GM21723 (cell line): ENCODE measurements around the gene PCSK7.
"Not testable (repeated sequence)": the region's sequence is repeated elsewhere in the genome, so short reads cannot be mapped to it uniquely, and the experiment has no call there.

Source experiments
- ATAC-seq: cut with Tn5 transposase; IDR thresholded peaks from one replicate; pipeline ENCODE4 v1.9.1; 2021; ENCODE audit warnings: mild to moderate bottlenecking, moderate library complexity; ENCODE audit not compliant: unreplicated experiment

PCSK7 gene, protein sequence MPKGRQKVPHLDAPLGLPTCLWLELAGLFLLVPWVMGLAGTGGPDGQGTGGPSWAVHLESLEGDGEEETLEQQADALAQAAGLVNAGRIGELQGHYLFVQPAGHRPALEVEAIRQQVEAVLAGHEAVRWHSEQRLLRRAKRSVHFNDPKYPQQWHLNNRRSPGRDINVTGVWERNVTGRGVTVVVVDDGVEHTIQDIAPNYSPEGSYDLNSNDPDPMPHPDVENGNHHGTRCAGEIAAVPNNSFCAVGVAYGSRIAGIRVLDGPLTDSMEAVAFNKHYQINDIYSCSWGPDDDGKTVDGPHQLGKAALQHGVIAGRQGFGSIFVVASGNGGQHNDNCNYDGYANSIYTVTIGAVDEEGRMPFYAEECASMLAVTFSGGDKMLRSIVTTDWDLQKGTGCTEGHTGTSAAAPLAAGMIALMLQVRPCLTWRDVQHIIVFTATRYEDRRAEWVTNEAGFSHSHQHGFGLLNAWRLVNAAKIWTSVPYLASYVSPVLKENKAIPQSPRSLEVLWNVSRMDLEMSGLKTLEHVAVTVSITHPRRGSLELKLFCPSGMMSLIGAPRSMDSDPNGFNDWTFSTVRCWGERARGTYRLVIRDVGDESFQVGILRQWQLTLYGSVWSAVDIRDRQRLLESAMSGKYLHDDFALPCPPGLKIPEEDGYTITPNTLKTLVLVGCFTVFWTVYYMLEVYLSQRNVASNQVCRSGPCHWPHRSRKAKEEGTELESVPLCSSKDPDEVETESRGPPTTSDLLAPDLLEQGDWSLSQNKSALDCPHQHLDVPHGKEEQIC

DNA sequence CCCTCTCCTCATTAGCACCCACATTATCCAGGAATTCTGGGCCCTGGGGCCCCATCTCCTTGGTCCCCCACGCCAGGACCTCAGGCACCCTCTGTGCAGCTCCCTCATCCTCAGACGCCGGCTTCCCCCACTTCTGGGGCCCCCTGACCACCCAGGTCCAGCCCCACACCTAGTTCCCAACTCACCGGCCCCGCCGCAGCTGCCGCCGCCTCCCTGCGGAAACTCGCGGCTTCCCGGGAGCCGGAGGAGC is at the start of gene PCSK7:
TSS of gene PCSK7 (minus strand) at position 232 of the 250 bp plus-strand sequence. CDS start 2,229 bp downstream, outside the sequence.
- no peak for ATAC-seq

DNA sequence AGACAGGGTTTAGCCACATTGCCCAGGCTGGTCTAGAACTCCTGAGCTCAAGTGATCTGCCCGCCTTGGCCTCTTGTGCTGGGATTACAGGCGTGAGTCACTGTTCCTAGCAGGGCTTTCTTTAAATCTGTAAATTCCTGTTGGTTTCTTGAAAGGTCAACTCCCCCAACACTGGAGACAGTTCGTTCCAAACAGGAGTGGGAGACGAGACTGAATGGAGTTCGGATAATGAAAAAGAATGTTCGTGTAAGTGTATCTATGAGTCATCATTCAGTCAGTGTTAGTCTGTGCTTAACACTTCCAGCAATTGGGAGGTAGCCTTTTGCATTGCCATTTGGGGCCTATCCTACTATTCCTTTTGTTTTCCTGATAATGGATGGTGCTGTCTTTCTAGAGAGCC is 49.3 kb upstream of the PCSK7 start:
- ATAC-seq = no peak

DNA sequence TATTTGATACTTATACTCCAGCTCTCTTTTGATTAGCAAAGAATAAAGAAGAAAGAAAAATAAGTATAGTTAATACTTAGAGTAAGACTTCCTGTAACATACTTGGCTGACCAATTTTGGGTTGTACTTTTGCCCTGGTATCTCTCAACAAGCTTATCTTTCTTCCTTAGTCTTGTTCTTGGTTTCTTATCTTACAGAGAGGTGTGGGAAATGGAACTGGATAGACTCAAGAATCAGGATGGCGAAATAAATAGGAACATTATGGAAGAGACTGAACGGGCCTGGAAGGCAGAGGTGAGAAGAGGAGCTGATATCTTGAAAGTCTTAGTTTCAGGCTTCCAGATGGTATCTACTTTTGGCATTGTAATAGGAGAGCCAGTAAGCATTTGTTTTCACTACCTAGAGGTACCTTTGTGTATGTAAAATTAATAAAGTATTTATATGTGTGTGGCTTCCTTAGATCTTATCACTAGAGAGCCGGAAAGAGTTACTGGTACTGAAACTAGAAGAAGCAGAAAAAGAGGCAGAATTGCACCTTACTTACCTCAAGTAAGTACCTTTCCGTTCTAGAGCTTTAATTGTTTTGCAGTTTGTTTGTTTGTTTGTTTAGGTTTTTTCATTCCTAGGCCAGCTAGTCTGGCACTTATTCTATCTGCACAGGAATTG is 48.0 kb upstream of the PCSK7 start:
- ATAC-seq = no peak

DNA sequence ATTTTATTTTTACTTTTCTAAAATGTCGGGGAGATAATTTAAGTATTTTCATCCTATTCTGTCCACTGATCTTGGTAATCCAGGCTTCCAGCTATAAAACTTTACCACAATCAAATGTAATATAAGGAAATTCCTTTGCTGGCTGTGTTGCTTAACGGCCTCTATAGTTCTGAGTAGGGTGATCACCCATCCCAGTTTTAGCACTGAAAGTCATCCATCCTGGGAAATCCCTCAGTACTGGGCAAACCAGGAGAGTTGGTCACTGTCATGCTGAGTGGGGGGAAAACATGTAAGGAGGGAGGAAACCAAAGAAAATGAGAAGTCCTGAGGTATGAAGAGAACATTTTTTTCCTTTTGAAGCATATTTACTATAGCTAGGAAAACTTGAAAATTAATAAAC is 46.5 kb upstream of the PCSK7 start:
- no peak for ATAC-seq

DNA sequence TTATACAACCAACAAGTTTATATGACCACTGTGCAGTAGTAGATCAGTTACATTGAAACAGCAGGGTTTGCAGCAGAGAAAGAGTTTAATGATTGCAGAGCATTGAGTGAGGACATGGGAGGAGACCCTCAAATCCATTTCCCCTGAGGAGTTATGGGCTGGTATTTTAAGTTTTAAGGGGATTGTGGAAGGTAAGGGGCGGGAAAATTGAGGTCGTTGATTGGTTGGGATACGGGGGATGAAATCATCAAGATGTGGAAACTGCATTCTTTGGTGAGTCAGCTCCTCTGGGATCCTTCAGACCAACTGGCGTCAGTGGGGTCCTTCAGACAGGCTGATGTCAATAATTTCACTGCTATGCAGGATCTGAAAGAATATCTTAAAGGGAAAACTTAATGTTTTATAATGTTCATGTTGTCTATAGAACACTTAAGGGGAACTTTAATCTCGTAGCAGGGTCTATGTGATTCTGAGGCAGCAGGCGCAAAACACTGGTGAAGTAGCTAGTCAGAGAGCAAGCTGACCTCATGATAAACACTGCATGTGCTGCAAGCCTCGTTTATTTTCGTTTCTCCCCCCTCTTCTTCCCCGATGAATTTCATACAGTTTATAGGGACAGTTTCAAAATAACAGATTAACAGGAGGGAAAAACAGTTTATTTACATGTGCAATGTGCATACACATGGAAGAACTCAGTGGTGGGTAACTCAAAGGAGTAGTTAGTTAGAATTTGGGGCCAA is 41.8 kb upstream of the PCSK7 start:
- no peak for ATAC-seq

DNA sequence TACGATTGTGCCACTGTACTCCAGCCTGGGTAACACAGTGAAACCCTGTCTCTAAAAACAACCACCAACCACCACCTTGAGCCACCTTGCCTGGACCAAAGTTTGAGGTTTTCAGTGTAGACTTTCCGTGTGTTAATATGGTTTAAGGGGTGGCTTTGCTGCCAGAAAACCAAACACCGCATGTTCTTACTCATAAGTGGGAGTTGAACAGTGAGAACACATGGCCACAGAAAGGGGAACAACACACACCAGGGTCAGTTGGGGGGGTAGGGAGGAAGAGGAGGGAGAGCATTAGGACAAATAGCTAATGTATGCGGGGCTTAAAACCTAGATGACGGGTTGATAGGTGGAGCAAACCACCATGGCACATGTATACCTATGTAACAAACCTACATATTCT is 40.3 kb upstream of the PCSK7 start:
- ATAC-seq = not testable (repeated sequence)

DNA sequence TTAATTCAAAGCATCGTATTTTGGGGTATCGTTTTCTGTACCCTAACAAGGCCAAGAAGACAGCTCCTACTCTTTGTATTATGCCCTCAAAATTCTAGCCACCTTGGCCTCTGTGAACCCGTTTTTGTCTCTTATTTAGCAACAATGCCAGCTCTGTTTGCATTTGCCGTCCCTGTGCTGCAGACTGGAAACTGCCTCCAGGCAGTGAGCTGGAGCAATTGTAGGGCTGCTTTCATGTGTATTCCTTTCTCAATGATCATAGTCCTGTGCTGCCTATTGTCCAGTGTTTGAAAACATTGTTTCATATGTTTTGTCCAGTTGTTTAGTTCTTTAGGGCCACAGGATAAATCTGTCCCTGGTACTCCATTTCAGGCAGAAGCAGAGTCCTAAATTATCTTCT is 39.3 kb upstream of the PCSK7 start:
- ATAC-seq = no peak

DNA sequence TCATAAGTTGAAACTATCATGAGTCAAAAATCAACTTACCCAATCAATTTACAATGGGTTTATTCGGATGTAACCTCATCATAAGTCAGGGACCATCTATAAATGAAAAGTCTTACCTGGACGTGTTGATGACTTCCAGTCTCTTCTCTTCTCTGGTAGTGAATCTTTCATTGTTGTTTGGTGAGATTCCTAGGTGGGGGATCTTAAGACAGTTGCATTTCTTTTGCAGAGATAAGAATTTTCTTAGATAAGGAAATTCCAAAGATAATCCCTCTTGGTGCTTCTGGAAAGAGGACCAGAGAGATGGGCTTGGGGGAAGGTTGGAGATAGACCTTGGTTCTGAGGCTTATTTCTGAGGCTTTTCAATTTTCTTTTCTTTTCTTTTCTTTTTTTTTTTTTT is 38.0 kb upstream of the PCSK7 start:
- no peak for ATAC-seq

DNA sequence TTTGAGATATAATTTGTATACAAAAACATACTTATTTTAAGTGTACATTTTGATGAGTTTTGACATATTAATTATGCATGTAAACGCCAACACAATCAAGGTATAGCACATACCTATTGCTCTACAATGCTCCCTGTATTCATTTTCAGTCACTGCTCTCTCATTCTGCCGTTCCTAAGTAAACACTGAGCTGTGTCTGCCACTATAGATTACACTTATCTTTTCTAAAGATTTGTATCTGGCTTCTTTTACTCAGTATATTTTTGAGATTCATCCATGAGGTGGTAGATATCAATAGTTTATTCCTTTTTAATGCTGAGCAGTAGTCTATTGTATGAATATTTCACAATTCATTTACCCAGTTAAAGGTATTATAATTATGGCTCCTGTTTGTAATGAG is 33.9 kb upstream of the PCSK7 start:
- ATAC-seq = no peak

DNA sequence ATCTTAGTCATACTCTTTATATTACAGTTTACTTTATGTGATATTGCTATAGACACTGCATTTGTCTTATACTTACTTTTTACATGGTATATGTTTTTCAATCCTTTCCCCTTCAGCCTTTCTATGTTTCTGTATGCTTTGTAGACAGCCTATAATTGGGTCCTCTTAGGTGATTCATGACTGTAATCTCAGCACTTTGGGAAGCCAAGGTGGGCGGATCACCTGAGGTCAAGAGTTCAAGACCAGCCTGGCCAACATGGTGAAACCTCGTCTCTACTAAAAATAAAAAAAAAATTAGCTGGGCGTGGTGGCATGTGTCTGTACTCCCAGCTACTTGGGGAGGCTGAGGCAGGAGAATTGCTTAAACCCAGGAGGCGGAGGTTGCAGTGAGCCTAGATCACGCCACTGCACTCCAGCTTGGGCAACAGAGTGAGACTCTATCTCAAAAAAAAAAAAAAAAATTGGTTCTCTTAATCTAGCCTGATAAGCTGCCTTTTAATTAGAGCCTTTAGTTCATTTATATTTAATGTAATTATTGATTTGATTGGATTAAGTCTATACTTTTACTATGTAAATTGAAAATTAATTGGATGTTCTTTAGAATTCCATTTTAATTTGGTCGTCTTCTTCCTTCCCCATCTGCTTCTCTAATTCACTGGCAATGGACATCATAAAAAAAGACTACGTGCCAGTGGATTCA is 32.9 kb upstream of the PCSK7 start:
- ATAC-seq = not testable (repeated sequence)

DNA sequence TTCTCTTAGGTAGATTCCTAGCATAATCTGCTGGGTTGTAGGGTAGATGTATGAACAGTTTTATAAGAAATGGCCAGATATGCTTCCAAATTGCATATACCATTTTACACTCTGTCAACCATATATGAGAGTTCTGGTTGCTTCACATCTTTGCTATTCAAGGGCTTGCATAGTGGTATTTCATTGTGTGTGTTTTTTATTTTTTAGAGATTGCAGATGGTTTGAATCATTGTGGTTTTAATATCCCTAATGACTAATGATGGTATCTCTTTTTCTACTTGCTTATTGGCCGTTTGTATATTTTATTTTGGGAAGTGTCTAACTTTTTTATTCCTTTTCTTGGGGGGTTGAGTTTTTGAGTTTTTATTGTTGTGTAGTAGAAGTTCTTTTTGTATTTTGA is 27.5 kb upstream of the PCSK7 start:
- no peak for ATAC-seq

DNA sequence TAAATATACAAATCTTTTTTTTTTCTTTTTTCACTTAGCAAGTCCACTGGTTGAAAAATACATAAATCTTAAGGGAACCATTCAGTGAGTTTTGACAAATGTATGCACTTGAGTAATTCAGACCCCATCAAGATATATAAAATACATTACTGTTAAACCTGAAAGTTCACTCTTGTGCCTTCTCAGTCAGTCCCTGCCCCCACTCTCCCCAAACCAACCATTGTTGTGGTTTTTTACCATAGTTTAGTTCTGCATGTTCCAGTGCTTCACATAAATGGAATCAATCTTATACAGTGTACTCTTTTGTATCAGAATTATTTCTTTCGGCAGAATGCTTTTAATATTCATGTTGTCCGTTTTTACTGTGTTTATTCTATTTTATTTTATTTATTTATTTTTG is 26.7 kb upstream of the PCSK7 start:
- ATAC-seq = no peak

DNA sequence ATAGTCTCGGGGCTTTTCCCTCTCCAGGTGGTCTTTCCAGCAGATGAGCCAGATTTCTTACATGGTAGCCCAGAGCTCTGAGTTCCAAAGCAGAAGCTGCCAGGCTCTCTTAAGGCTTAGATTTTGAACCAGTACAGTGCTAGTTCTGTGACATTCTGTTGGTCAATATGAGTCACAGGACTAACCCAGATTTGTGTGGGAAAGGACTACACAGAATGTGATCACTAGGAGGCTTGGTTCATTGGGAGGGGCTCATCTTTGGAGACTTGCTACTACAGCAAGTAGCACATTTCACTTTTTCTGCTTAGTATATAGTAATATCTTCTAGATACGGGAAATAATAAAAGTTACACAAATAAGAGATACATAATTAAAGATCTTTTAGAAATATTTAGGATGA is 24.7 kb upstream of the PCSK7 start:
- ATAC-seq = no peak

DNA sequence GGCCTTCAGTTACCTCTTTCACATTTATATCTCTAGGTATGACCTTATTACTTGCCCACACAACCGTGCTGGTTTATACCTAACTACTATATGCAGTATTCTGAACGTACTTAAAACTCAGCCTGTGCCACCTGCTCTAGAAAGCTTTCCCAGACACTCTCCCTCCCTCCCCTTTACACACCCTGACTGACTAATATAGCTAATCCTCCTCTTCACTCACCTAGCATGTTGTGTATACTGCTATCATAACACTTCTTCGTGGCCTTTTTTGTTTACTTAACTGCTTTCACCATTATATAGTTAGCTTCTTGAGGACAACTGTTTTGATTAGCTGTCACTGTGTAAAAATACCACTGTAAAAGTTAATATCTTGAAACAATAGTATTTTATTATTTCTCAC is 24.1 kb upstream of the PCSK7 start:
- ATAC-seq = no peak

DNA sequence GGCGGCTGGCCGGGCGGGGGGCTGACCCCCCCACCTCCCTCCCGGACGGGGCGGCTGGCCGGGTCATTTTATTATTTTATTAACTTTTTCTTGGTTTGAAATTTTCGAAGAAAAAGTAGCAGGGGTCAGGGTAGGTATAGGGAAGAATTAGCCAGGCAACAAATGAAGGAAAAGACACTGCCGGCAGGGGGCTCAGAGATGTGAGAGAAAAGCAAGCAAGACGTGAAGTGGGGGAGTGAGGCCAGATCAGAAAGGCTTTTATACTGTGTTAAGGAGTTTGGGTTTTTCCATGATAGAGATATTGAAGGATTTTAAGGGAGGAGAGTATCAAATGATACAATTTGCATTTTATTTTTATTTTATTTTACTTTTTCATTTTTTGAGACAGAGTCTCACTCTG is 19.6 kb upstream of the PCSK7 start:
- ATAC-seq = no peak

DNA sequence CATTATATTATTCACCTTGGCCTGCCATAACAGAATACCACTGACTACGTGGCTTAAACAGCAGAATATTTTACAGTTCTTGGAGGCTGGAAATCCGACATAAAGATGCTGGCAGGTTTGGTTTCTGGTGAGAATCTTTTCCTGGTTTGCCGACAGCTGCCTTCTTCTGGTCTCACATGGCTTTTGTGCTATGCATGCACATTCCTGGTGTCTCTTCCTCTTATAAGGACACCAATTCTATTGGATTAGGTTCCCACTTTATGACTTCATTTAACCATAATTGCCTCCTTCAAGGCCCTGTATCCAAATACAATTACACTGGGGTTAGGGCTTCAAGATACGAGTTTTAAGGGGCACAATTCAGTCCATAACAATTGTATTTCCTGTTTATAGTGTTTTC is 17.7 kb upstream of the PCSK7 start:
- no peak for ATAC-seq

DNA sequence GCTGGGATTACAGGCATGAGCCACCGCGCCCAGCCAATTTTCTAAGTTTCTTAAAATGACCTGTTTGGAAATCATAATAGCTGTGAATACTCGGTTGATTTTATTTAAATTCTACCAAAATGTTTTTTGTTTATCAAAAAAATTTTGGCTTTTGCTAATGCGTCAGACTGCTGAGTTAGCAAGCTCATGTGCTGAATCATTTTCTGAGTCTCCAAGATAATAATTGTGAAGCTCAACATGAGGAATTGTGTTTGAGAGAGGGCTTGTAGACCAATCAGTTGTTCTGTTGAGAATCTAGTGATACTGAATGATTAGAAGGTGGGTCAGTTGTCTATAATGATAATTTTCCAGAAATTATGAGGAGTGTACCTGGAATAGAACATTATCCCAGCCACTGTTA is 16.5 kb upstream of the PCSK7 start:
- no peak for ATAC-seq

DNA sequence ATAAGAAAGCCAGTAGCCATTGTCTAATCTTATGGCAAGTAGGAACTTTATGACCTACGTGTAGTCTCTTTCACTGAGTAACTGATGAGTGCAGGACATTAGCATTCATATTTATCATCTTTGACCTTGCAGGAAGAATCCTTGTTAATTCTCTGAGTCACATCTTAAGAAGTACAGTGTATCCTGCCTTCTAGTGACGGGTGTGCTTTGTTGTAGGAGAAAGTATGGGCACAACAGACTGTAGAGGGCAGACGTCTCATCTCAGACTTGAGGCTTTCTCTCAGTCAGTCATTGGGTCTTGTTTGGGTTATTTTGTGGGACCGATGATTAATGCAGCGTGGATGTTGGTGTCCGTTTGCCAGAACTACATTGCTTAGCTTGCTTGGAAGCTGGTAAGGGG is 7.4 kb upstream of the PCSK7 start:
- ATAC-seq = no peak

DNA sequence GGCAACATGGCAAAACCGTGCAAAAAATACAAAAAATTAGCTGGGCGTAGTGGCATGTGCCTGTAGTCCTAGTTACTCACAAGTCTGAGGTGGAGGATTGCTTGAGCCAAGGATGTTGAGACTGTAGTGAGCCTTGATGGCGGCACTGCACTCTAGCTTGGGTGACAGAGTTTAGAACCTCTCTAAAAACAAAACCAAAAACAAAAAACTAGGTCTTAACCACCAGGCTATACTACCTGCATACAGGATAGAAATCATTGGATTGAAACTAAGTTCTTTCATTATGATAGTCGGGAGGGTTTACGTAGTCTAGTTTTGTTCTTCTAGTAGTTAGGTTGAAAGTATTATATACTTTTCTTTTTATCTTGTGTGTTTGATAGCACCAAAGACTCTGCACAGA is 6.3 kb upstream of the PCSK7 start:
- ATAC-seq = no peak

DNA sequence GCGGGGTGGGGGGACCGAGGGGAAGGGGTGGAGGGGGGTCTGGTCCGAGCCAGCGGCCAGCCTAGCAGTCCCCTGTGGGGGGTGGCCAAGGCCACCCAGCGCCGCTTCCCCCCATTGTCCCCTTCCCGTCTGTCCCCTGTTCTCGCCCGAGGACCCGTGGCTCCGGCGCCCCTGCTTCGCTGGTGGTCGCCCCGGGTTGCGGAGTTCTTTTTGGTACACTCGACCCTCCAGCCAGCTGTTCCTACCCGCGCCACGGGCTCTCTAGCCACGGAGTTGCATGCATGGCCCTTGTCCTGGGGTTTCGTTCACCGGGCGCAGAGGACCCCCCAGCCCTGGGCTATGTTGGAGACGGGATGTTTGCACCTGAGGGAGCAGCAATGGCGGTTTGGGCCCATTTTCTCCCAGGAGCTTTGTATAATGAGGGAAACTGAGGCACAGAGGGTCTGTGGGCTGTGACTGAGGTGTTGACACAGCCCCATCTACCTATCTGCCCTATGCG is 1.1 kb upstream of the PCSK7 start:
- no peak for ATAC-seq
